ENCODE results near the gene AUH. TPM values are rescaled to one million over a fixed set of nuclear protein-coding genes. Genes with fewer than 3 reads are reported as not detected.

AUH gene
- total and polyA plus RNA-seq, 2 donors (not counting 1 experiment from before 2014, with no cell fraction given): 5.2 to 29.1 TPM

DNA sequence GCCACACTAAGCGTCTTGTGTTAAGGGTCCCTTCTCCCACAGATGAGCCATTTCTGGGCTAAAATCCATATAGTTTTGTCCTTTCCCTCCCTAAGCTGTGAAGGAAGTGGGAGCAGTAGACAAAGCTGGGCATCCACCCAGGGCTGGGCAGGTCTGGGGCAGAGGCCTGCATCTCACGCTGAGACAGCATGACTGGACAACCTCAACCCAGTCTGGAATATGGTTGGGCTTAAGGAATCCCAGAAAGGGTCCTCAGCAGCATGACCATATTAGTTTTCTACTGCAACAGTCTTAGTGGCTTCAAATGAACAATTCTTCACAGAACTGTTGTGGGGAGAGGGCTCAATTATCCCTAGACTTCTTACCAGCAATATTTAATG, 173.8 kb downstream of the AUH start:
- H3K9ac ChIP-seq (ENCODE audit: low read length): no peak overlapping the region
- intact Hi-C loops (cut with micrococcal nuclease): no loop called here
- H3K4me1 ChIP-seq (ENCODE audit: control insufficient read depth in 2 of 2, insufficient read depth in 2 of 2, low read length in 2 of 2): peaks cover 17 to 24% of the 10 kb centered on the region in 2 donors
- ChIA-PET POLR2A (interaction anchor here (0.6 to 0.7 kb wide), 2 partner anchors 14 to 37 kb away, joined by 3 to 5 read pairs; no protein-coding TSS in a partner anchor), CTCF (no interaction called here)
- H3K4me2 ChIP-seq (replicated peaks; ENCODE audit: low read depth, low read length, poor library complexity, severe bottlenecking): no peak overlapping the region
- Mint-ChIP-seq H3K27me3 (no peaks in the 10 kb centered on the region), H3K27ac (no peak overlapping the region), H3K4me1 (peaks cover 17% of the 10 kb centered on the region), H3K4me3 (no peak overlapping the region), H3K9me3 (ENCODE audit: insufficient read depth) (no peaks in the 10 kb centered on the region)
- H2AFZ ChIP-seq (ENCODE audit: insufficient read depth, low read depth, low read length, poor library complexity, severe bottlenecking): no peak overlapping the region
- H3K4me3 ChIP-seq (ENCODE audit: control extremely low read depth in 1 of 5, extremely low read depth in 1 of 5, insufficient read depth in 1 of 5, low read depth in 2 of 5, low read length in 4 of 5): no peak overlapping the region
- no peak for DNase-seq
- H4K20me1 ChIP-seq (ENCODE audit: control insufficient read depth, insufficient read depth, low read length, poor library complexity, severe bottlenecking): no peaks in the 10 kb centered on the region
- H3K27ac ChIP-seq (ENCODE audit: low read length in 2 of 2): no peak overlapping the region
- H3K36me3 ChIP-seq (replicated peaks in 1 of 2; ENCODE audit: control extremely low read depth in 1 of 2, control insufficient read depth in 1 of 2, extremely low read depth in 1 of 2, insufficient read depth in 2 of 2, low read length in 1 of 2): no peaks in the 10 kb centered on the region
- no peak for TF ChIP-seq EZH2 (IDR thresholded peaks at IDR 0.05; ENCODE audit: borderline replicate concordance, insufficient read depth, low read depth, low read length, poor library complexity, severe bottlenecking)
- TF ChIP-seq, protein P1, sequence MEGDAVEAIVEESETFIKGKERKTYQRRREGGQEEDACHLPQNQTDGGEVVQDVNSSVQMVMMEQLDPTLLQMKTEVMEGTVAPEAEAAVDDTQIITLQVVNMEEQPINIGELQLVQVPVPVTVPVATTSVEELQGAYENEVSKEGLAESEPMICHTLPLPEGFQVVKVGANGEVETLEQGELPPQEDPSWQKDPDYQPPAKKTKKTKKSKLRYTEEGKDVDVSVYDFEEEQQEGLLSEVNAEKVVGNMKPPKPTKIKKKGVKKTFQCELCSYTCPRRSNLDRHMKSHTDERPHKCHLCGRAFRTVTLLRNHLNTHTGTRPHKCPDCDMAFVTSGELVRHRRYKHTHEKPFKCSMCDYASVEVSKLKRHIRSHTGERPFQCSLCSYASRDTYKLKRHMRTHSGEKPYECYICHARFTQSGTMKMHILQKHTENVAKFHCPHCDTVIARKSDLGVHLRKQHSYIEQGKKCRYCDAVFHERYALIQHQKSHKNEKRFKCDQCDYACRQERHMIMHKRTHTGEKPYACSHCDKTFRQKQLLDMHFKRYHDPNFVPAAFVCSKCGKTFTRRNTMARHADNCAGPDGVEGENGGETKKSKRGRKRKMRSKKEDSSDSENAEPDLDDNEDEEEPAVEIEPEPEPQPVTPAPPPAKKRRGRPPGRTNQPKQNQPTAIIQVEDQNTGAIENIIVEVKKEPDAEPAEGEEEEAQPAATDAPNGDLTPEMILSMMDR (IDR thresholded peaks at IDR 0.05): no peak
- WGBS (ENCODE audit: insufficient coverage): 100% methylated on average over 1 of the region's 2 CpGs
- no peaks in the 10 kb centered on the region for H3K79me2 ChIP-seq (ENCODE audit: control insufficient read depth, insufficient read depth, low read length)
- ATAC-seq (ENCODE audit: low read depth): no peak
- H3K9me3 ChIP-seq (ENCODE audit: control extremely low read depth in 1 of 3, control insufficient read depth in 2 of 3, insufficient read depth in 1 of 3, low read length in 2 of 3): peaks cover 0 to 6% (median 2%) of the 10 kb centered on the region in 3 donors
- no peaks in the 10 kb centered on the region for H3K27me3 ChIP-seq (replicated peaks in 1 of 4; ENCODE audit: control extremely low read depth in 1 of 4, control insufficient read depth in 3 of 4, insufficient read depth in 4 of 4, low read length in 3 of 4)

DNA sequence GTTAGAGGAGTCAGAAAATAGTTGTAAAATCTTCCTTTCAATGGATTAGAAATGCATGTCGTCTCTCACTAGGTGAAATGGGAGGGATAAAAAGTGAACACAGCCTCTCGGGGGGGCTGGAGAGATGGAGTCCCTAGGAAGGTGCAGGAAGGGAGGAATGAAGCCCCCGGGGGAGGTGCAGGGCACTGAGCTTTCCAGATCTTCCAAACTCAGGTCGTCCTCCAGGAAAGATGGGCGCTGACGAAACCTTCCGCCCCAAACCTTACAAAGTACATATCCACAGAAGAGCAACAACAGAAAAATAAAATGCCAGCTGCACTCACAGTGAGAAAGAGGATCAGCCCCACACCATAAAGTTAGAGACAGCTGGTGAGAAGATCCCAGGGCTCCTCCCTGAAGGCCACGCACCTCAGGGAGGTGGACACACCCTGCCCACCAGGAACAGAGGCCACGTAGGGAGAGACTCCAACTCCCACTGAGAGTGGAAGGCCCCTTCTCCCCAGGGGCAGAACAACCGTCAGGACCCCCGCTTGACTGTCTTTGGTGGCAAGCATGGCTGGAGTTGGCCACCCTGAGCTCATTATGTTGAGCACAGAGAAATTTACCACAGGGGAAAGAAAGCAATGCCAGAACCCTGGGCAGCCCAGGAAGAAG, 174.3 kb downstream of the AUH start:
- peaks cover 16% of the 10 kb centered on the region for H3K4me1 Mint-ChIP-seq
- WGBS (ENCODE audit: insufficient coverage): 96% methylated on average over 8 of the region's 11 CpGs
- ChIA-PET CTCF (no interaction called here), POLR2A (interaction anchor here (0.7 kb wide), 1 partner anchor 14 kb away, joined by 5 read pairs; no protein-coding TSS in a partner anchor)
- no peaks in the 10 kb centered on the region for H4K20me1 ChIP-seq (ENCODE audit: control insufficient read depth, insufficient read depth, low read length, poor library complexity, severe bottlenecking)
- H3K27ac ChIP-seq (ENCODE audit: low read length in 2 of 2): no peak overlapping the region
- no peak for ATAC-seq (ENCODE audit: low read depth)
- no peaks in the 10 kb centered on the region for H3K27me3 Mint-ChIP-seq
- TF ChIP-seq EZH2 (IDR thresholded peaks at IDR 0.05; ENCODE audit: borderline replicate concordance, insufficient read depth, low read depth, low read length, poor library complexity, severe bottlenecking): no peak
- TF ChIP-seq, protein P1 (IDR thresholded peaks at IDR 0.05): no peak
- H3K36me3 ChIP-seq (replicated peaks in 1 of 2; ENCODE audit: control extremely low read depth in 1 of 2, control insufficient read depth in 1 of 2, extremely low read depth in 1 of 2, insufficient read depth in 2 of 2, low read length in 1 of 2): no peaks in the 10 kb centered on the region
- no peaks in the 10 kb centered on the region for H3K79me2 ChIP-seq (ENCODE audit: control insufficient read depth, insufficient read depth, low read length)
- H3K4me1 ChIP-seq (ENCODE audit: control insufficient read depth in 2 of 2, insufficient read depth in 2 of 2, low read length in 2 of 2): peaks cover 17 to 24% of the 10 kb centered on the region in 2 donors
- H3K9me3 ChIP-seq (ENCODE audit: control extremely low read depth in 1 of 3, control insufficient read depth in 2 of 3, insufficient read depth in 1 of 3, low read length in 2 of 3): peaks cover 0 to 6% (median 2%) of the 10 kb centered on the region in 3 donors
- H3K4me2 ChIP-seq (replicated peaks; ENCODE audit: low read depth, low read length, poor library complexity, severe bottlenecking): no peak overlapping the region
- H3K27ac Mint-ChIP-seq: no peak overlapping the region
- intact Hi-C loops (cut with micrococcal nuclease): no loop called here
- no peak overlapping the region for H3K4me3 ChIP-seq (ENCODE audit: control extremely low read depth in 1 of 5, extremely low read depth in 1 of 5, insufficient read depth in 1 of 5, low read depth in 2 of 5, low read length in 4 of 5)
- no peaks in the 10 kb centered on the region for H3K27me3 ChIP-seq (replicated peaks in 1 of 4; ENCODE audit: control extremely low read depth in 1 of 4, control insufficient read depth in 3 of 4, insufficient read depth in 4 of 4, low read length in 3 of 4)
- no peak overlapping the region for H3K9ac ChIP-seq (ENCODE audit: low read length)
- no peaks in the 10 kb centered on the region for H3K9me3 Mint-ChIP-seq (ENCODE audit: insufficient read depth)
- no peak overlapping the region for H3K4me3 Mint-ChIP-seq
- H2AFZ ChIP-seq (ENCODE audit: insufficient read depth, low read depth, low read length, poor library complexity, severe bottlenecking): no peak overlapping the region
- DNase-seq: no peak

All from B cell (primary cell).